UCSD-AML1 (cell line): ENCODE measurements around the gene SLC9A8.

Experiments used
- DNase-seq: peaks from one replicate; lab custom pipeline; 2025; ENCODE audit not compliant: unreplicated experiment; lab: John Stamatoyannopoulos, UW

The SLC9A8 gene

DNA sequence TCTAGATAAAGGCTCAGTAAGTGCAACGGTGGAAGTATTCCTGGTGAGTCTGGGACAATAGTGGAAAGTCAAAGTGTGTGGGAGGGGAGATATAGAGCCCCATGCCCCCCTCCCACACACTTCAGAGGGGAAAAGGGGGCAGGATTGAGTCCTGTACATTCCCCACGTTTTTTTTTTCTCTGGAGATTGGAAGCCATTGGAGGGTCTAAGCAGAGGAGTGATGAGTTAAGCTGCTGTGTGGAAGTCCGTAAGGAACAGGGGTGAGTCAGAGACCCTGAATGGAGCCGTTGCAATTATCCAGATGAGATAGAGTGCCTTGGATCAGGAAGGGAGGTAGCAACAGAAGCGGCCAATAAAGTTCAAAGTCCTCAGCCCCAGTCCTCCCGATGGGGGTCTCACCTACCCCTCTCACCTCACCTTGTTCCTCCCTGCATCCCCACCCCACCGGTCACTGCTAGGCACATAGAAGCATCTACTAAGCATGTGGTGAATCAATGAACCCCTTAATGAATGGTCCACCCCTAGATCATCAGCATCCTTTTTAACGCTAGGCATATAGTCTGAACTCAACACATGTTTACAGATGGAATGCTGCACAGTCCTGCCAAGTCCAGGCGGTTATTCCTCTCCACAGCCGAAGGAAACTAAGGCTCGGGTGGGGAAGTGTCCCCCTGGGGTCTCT lies 662 bp upstream of the SLC9A8 start:
- DNase-seq, result no peak

- DNase-seq, result no peak
These were observed 812 bp downstream of the SLC9A8 start for GRCh38 chr20:49813305-49813974.

DNA sequence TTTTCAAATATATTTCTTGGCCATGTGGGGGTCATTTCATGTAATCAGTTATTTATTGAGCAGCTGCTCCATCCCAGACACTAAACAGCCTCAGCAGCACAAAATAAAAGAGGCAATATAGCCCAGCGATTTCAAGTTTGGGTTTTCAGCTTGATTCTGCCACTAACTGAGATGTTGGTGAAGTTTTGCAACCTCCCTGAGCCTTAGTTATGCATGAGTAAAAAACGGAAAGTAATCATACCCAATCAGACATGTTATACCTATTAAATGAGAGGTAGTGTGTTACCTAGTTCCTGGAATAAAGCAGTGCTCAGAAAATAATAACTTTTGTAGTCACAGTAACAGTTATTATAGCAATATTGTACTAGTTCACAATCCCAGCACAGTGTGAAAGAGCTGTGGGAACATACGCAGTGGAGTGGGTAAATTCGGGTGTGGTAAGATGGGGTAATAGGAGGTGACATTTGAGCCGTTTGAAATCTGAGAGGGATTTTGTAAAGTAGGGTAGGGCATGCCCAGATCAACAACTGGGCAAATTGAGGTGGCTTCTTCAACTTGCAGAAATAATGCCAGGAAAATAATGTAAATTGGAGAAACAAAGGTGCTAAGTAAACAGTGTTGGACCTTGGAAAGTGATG lies 1.5 kb downstream of the SLC9A8 start:
- no peak for DNase-seq

DNA sequence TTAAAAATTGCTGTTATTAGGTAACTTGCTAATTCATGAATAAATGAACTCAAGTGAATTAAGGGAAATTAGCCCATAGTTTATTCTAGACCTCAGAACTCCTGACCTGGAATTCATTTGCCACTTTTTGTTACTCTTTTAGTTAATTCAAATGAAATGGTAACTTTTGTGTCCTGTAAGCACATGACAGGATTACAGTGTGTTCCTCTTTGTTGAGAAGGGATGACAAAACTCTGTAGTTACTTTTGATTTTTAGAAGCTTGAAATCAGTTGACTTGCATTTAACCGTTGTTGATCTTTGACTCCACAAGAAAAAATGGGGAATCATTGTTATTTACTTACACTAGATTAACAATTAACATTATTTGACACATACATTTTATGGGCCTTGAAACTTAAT lies 6.2 kb downstream of the SLC9A8 start:
- no peak for DNase-seq

GRCh38 chr20:49819702-49820101 lies 7.1 kb downstream of the SLC9A8 start:
- DNase-seq, result no peak

GRCh38 chr20:49821381-49821780 lies 8.8 kb downstream of the SLC9A8 start:
- DNase-seq, result no peak

- DNase-seq, result no peak
These were observed 9.3 kb downstream of the SLC9A8 start for GRCh38 chr20:49821870-49822331.

DNA sequence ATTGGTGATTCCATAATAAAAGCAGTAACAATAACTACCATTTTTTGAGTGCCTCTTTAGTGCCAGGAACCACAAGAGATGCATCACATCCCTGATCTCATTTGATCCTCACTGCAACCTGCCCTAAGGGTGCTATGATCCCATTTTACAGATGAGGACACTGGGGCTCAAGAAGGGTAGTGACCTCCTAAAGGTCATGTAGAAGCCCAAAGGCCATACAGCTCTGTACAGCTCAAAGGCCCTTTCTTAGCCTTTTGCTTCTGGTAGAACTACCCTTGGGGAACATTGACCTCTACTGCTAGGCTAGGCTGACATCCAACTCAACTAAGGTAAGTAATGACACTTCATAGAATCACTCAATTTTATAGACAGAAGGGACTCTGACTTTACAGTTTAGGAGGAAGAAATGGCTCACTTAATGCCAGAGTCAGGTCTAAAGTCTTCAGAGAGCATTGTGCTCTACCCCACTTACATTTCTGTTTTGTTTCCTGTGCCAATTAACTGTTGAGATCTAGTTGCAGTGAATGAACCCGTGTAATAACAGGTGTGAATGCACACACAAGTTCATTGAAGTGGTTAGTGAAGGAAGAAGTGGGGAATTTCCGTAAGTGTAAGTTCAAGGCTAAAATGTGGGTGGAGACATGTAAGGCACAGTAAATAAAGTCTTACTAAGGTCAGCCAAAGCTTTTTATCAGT lies 10.7 kb downstream of the SLC9A8 start:
- no peak for DNase-seq

DNA sequence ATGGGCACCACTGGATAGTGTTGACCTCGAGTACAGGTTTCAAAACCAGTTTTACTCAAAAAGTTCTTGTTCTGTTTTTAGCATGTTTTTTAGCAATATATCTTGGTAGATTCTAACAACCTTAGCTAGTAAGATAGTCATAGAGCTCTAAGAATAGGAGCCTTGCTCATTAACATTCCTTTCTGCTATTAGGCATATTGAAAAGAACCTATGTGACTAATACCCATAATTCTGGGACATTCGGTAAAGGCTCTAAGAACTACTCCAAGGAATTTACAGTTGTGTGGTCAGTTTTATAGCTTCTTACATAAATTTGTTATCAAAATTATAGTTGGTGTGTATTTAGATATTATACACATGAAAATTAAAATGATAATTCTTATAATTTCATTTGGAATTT lies 11.6 kb downstream of the SLC9A8 start:
- no peak for DNase-seq

- no peak for DNase-seq
These were observed 12.9 kb downstream of the SLC9A8 start for GRCh38 chr20:49825521-49826033.

DNA sequence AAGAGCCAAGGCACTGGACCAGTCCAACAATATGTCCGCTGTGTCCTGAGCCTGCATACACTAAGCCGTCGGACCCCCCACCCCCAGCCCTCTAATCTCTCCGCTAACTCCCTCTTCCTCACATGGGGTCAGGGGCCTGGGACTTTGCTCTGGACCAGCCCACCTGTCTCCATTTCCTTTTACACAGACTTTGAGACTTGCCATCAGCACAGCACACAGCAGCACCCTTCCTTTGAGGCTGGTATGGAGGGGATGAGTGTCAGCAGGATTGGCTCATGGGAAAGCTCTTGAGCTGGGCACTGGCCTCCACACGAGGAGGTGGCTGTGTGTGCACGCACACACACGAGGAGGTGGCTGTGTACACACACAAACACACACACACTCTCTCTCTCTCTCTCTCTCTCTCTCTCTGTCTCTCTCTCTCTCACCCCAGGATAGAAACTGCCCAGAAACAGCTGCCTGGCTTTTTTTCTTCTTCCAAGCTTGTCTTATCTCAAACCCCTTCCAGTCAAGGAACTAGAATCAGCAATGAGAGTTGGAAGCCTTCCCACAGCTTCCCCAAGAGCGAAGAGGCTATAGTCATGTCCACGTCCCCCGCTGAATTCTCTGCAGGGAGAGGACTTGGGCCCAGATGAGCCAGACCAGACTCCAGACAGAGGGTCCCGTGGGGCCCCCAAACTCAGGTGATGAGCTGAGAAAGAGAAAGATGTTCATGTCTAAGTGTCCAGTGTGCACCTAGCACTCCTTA lies 18.6 kb downstream of the SLC9A8 start:
- DNase-seq, result no peak

- DNase-seq, result no peak
These were observed 19.4 kb downstream of the SLC9A8 start for GRCh38 chr20:49831770-49832631.

GRCh38 chr20:49832632-49833327 lies 20.2 kb downstream of the SLC9A8 start:
- no peak for DNase-seq

DNA sequence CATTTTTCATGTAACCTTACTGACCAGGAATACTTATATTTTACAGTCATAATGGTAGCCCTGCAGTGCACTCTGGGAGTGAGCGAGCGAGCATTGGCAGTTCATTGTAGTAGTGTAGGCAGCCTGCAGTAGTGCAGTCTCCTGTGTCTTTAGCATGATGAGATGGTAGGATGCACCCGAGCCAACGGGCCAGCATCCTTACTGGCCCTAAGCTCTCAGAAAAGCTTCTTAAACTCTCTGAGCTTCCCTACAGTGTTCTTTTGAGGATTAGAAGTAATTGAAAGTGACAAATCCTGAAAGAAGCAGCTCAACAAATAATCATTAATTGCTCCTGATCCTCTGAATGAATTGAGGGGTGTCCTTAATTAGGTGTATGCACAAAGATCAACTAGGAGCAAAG lies 20.9 kb downstream of the SLC9A8 start:
- DNase-seq, result no peak

DNA sequence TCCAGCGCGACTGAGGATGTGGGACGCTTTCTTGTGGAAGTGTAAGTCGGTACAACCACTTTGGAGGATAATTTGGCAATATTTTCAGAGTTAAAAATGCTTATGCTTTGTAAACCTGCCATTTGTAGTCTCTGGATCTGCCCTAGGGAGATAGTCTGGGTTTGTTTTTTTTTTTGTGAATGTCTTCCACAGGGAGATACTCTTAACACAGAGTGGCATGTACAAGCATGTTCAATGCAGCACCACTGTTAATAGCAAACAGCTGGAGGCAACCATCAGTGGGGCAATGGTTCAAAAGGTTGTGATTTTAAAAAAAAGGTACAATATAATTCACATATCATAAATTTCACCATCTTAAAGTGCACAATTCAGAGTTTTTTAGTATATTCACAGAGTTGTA lies 22.4 kb downstream of the SLC9A8 start:
- DNase-seq, result no peak

DNA sequence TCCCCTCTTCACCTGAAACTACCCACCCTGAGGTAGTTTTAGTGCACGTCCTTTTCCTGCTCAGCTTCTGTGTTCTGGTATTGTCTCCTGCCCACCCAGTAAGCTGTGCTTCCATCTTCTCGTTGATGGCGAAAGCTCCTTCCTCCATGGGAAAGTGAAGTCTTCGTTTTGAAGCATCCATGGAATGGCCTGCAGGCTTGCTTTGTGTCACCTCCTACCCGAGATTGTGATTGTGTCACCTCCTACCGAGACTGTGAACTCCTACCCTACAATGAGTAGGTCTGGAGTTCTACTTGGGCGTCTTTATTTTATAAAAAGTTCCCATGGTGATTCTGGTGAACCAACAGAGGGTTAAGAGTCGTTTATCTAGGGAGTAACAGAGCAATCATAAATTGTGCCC lies 25.9 kb downstream of the SLC9A8 start:
- no peak for DNase-seq

DNA sequence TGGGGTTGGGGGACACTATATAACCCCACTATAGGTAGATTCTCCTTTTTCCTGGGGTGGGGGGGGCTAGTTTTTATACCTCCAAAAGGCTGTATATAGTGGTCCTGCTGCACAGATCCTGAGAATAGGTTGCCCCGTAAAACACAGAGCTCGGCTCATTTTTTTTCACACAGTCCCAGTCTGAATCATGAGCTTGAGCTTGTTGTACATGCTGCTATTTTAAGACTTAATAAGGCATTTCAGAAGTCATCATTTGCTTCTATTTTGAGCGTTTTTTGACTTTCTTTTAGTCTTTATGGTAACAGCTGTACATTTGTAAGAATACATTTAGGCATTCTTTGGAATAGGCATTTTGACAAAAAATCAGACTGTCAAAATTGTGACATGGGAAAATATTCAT lies 30.5 kb downstream of the SLC9A8 start:
- no peak for DNase-seq

- no peak for DNase-seq
These were observed 31.2 kb downstream of the SLC9A8 start for GRCh38 chr20:49843770-49844380.

DNA sequence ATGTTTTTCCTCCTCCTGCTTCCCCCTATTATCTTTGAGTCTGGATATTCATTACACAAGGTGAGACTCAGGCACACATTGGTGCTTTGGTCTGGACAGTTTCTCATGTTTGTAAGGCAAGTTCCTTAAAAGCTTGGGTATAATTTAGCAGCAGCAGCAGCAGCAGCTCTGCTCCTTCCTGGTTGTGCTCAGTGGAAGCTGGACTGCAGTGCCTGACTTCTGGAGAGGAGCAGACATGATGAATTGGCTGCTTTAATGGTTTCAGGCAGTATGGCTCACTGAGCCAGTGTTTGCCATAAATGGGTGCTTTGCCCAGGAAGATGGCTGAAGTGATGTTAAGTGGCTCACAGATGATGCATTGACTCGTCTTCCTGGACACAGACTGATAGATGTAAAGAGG lies 32.4 kb downstream of the SLC9A8 start:
- DNase-seq, result no peak
